Measurements from ENCODE around the gene MTAP. TPM values are rescaled to one million over a fixed set of nuclear protein-coding genes. Genes with fewer than 3 reads are reported as not detected.

Gene MTAP
- total RNA-seq, 1 donor, result 30.4 TPM

DNA sequence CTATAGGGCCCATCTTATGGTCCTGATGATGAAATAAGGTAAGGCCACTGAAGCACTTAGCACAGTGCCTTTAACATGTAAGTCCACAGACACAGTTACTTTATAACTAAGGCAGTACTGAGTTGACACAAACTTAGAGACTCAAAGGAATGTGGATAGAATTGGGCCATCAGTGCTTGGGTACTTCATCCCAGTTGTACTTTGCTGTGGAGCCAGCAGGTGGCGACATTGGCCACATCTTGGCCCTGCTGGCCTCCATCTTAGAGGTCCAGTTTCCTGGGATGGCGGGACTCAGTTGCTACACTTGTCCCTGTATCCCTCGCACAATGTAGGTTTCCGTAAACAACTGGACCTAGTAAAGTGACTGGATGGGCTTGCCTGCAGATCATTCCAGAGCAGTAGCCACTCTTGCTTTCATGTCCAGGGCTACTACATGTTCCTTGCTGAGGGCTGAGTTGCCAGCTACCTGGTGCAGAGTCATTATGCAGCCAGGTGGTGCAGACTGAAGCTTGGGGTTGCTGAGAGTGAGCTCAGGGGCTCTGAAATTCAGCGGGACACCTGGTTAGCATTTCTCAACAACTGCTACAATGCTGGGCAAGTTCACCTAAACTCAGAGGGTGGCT is 10.6 kb downstream of the MTAP start:
- peaks cover 72% of the 10 kb centered on the region for H3K79me2 ChIP-seq (ENCODE audit: insufficient read depth, low read length)
- TF ChIP-seq CTCF (IDR thresholded peaks at IDR 0.05; ENCODE audit: extremely low read depth, low read depth, low read length), result peak; percentile 95
- no peaks in the 10 kb centered on the region for H3K27me3 ChIP-seq (ENCODE audit: insufficient read depth, low read length)
- H3K27ac ChIP-seq (ENCODE audit: low read depth, low read length), result peak overlapping the region; percentile 43
- no peaks in the 10 kb centered on the region for H3K9me3 ChIP-seq (ENCODE audit: low read depth, low read length)
- peaks cover 36% of the 10 kb centered on the region for H3K36me3 ChIP-seq (ENCODE audit: insufficient read depth, low read length)
- H3K4me2 ChIP-seq (ENCODE audit: insufficient read depth, low read length), result peak overlapping the region; percentile 10
- no peak for DNase-seq (ENCODE audit: insufficient read length, low spot score, missing footprints)
- H2AFZ ChIP-seq (ENCODE audit: low read length), result peak overlapping the region; percentile 17
- H3K4me3 ChIP-seq (ENCODE audit: insufficient read depth, low read length), result no peak overlapping the region
- peaks cover 6% of the 10 kb centered on the region for H4K20me1 ChIP-seq (ENCODE audit: insufficient read depth, low read length)
- H3K4me1 ChIP-seq (ENCODE audit: insufficient read depth, low read length), result peaks cover 40% of the 10 kb centered on the region

- TF ChIP-seq CTCF (IDR thresholded peaks at IDR 0.05; ENCODE audit: extremely low read depth, low read depth, low read length), result peak; percentile 78
- Histone ChIP-seq H3K9me3 (ENCODE audit: low read depth, low read length) (no peaks in the 10 kb centered on the region), H3K27ac (ENCODE audit: low read depth, low read length) (peak overlapping the region; percentile 43), H3K79me2 (ENCODE audit: insufficient read depth, low read length) (peaks cover 69% of the 10 kb centered on the region), H3K4me2 (ENCODE audit: insufficient read depth, low read length) (peak overlapping the region; percentile 10), H3K4me1 (ENCODE audit: insufficient read depth, low read length) (peaks cover 40% of the 10 kb centered on the region), H4K20me1 (ENCODE audit: insufficient read depth, low read length) (peaks cover 6% of the 10 kb centered on the region), H3K36me3 (ENCODE audit: insufficient read depth, low read length) (peaks cover 41% of the 10 kb centered on the region), H3K27me3 (ENCODE audit: insufficient read depth, low read length) (no peaks in the 10 kb centered on the region), H3K4me3 (ENCODE audit: insufficient read depth, low read length) (no peak overlapping the region), H2AFZ (ENCODE audit: low read length) (peak overlapping the region; percentile 17)
- DNase-seq (ENCODE audit: insufficient read length, low spot score, missing footprints), result no peak
Observed at GRCh38 chr9:21813575-21814473, 11.4 kb downstream of the MTAP start.

DNA sequence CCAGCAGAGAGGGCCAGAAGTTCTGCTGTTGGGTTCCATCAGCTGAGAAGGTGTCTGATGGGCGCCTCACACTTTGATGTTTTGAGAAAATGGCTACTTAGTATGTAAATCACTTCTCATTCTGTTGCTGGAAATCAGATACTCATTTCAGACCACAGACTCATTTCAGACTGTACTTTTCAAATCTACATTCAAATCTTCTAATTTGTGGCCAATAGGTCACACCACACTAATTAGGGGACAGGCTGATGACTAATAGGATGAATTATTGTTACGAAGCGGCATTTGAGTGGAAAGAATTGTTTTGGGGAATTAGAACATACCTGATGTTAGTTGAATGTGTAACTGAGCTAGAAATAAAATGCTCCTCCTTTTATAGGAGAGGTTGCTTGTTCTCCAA is 13.2 kb downstream of the MTAP start:
- Histone ChIP-seq H3K9me3 (ENCODE audit: low read depth, low read length) (no peaks in the 10 kb centered on the region), H3K4me3 (ENCODE audit: insufficient read depth, low read length) (no peak overlapping the region), H4K20me1 (ENCODE audit: insufficient read depth, low read length) (peaks cover 6% of the 10 kb centered on the region), H3K36me3 (ENCODE audit: insufficient read depth, low read length) (peaks cover 42% of the 10 kb centered on the region), H3K4me1 (ENCODE audit: insufficient read depth, low read length) (peaks cover 28% of the 10 kb centered on the region), H2AFZ (ENCODE audit: low read length) (no peak overlapping the region), H3K79me2 (ENCODE audit: insufficient read depth, low read length) (peaks cover 66% of the 10 kb centered on the region), H3K4me2 (ENCODE audit: insufficient read depth, low read length) (no peak overlapping the region), H3K27me3 (ENCODE audit: insufficient read depth, low read length) (no peaks in the 10 kb centered on the region), H3K27ac (ENCODE audit: low read depth, low read length) (no peak overlapping the region)
- DNase-seq (ENCODE audit: insufficient read length, low spot score, missing footprints), result peak; percentile 3
- TF ChIP-seq CTCF (IDR thresholded peaks at IDR 0.05; ENCODE audit: extremely low read depth, low read depth, low read length), result no peak

GRCh38 chr9:21817176-21817575 is 14.7 kb downstream of the MTAP start:
- Histone ChIP-seq H3K4me3 (ENCODE audit: insufficient read depth, low read length) (no peak overlapping the region), H3K36me3 (ENCODE audit: insufficient read depth, low read length) (peaks cover 30% of the 10 kb centered on the region), H3K27me3 (ENCODE audit: insufficient read depth, low read length) (no peaks in the 10 kb centered on the region), H2AFZ (ENCODE audit: low read length) (no peak overlapping the region), H3K27ac (ENCODE audit: low read depth, low read length) (peak overlapping the region; percentile 52), H3K79me2 (ENCODE audit: insufficient read depth, low read length) (peaks cover 51% of the 10 kb centered on the region), H3K4me2 (ENCODE audit: insufficient read depth, low read length) (no peak overlapping the region), H3K9me3 (ENCODE audit: low read depth, low read length) (no peaks in the 10 kb centered on the region), H4K20me1 (ENCODE audit: insufficient read depth, low read length) (peaks cover 6% of the 10 kb centered on the region), H3K4me1 (ENCODE audit: insufficient read depth, low read length) (peaks cover 21% of the 10 kb centered on the region)
- no peak for TF ChIP-seq CTCF (IDR thresholded peaks at IDR 0.05; ENCODE audit: extremely low read depth, low read depth, low read length)
- DNase-seq (ENCODE audit: insufficient read length, low spot score, missing footprints), result peak; percentile 55

All from osteoblast (primary cell).